ENCODE data around the gene ARL11. TPM values are rescaled to one million over a fixed set of nuclear protein-coding genes. Genes with fewer than 3 reads are reported as not detected.
"Not testable (repeated sequence)": the region's sequence is repeated elsewhere in the genome, so short reads cannot be mapped to it uniquely, and the experiment has no call there.

ARL11 gene
- total RNA-seq, 6 experiments from 2014 or later = not detected

- H3K27ac Mint-ChIP-seq = peak overlapping the region; percentile 16; the same call in 1 of the 2 replicates
- TF ChIP-seq CTCF (IDR thresholded peaks at IDR 0.05) = no peak
- H3K9me3 Mint-ChIP-seq = no peaks in the 10 kb centered on the region
- no peaks in the 10 kb centered on the region for H3K36me3 Mint-ChIP-seq (ENCODE audit: low read depth)
- H3K27me3 Mint-ChIP-seq (ENCODE audit: insufficient read depth) = no peaks in the 10 kb centered on the region; the same call in 1 of the 2 replicates
- no peak for DNase-seq
- H3K4me3 Mint-ChIP-seq = peak overlapping the region; percentile 95
- peaks cover 32% of the 10 kb centered on the region for H3K4me1 Mint-ChIP-seq (ENCODE audit: low read depth)
Measured at GRCh38 chr13:49586717-49587116, 41.6 kb upstream of the ARL11 start.

- Mint-ChIP-seq H3K36me3 (ENCODE audit: low read depth) (no peaks in the 10 kb centered on the region), H3K27me3 (ENCODE audit: insufficient read depth) (no peaks in the 10 kb centered on the region; the same call in 1 of the 2 replicates), H3K27ac (peak overlapping the region; percentile 16; the same call in 1 of the 2 replicates), H3K4me1 (ENCODE audit: low read depth) (peaks cover 32% of the 10 kb centered on the region), H3K4me3 (no peak overlapping the region; the same call in 1 of the 2 replicates), H3K9me3 (no peaks in the 10 kb centered on the region)
- peak; percentile 26 for DNase-seq
- no peak for TF ChIP-seq CTCF (IDR thresholded peaks at IDR 0.05)
Measured at GRCh38 chr13:49587311-49587847, 40.9 kb upstream of the ARL11 start.

GRCh38 chr13:49590714-49591113 is 37.6 kb upstream of the ARL11 start:
- DNase-seq; H3K36me3 Mint-ChIP-seq (ENCODE audit: low read depth); H3K9me3 Mint-ChIP-seq; H3K4me3 Mint-ChIP-seq; H3K27me3 Mint-ChIP-seq (ENCODE audit: insufficient read depth); H3K27ac Mint-ChIP-seq: not testable (repeated sequence)
- peaks cover 19% of the 10 kb centered on the region for H3K4me1 Mint-ChIP-seq (ENCODE audit: low read depth)

- not testable (repeated sequence) for H3K4me1 Mint-ChIP-seq (ENCODE audit: low read depth); H3K27me3 Mint-ChIP-seq (ENCODE audit: insufficient read depth); H3K36me3 Mint-ChIP-seq (ENCODE audit: low read depth); DNase-seq; H3K27ac Mint-ChIP-seq; H3K9me3 Mint-ChIP-seq; H3K4me3 Mint-ChIP-seq
Measured at GRCh38 chr13:49593876-49594275, 34.4 kb upstream of the ARL11 start.

- H3K4me1 Mint-ChIP-seq (ENCODE audit: low read depth) = no peaks in the 10 kb centered on the region
- no peak for TF ChIP-seq CTCF (IDR thresholded peaks at IDR 0.05)
- no peak overlapping the region for H3K27ac Mint-ChIP-seq
- no peaks in the 10 kb centered on the region for H3K9me3 Mint-ChIP-seq
- no peaks in the 10 kb centered on the region for H3K36me3 Mint-ChIP-seq (ENCODE audit: low read depth)
- no peak for DNase-seq
- H3K4me3 Mint-ChIP-seq = no peak overlapping the region
- H3K27me3 Mint-ChIP-seq (ENCODE audit: insufficient read depth) = peaks cover 2% of the 10 kb centered on the region
Measured at GRCh38 chr13:49594576-49594975, 33.7 kb upstream of the ARL11 start.

- no peak for TF ChIP-seq CTCF (IDR thresholded peaks at IDR 0.05)
- no peak overlapping the region for H3K4me3 Mint-ChIP-seq
- H3K27me3 Mint-ChIP-seq (ENCODE audit: insufficient read depth) = peaks cover 5% of the 10 kb centered on the region
- H3K27ac Mint-ChIP-seq = no peak overlapping the region
- DNase-seq = no peak
- no peaks in the 10 kb centered on the region for H3K9me3 Mint-ChIP-seq
- H3K36me3 Mint-ChIP-seq (ENCODE audit: low read depth) = no peaks in the 10 kb centered on the region
- no peaks in the 10 kb centered on the region for H3K4me1 Mint-ChIP-seq (ENCODE audit: low read depth)
Measured at GRCh38 chr13:49596221-49596620, 32.1 kb upstream of the ARL11 start.
